Effector memory CD4-positive, alpha-beta T cell (primary cell): Measurements from ENCODE around the gene ECE1.
"Not testable (repeated sequence)": the region's sequence is repeated elsewhere in the genome, so short reads cannot be mapped to it uniquely, and the experiment has no call there.

ENCODE experiments used
- DNase-seq, 3 donors: peaks; one replicate each; pipeline ENCODE4 v3.0.0-alpha.2; 2020
- H3K27ac ChIP-seq: 2 replicates; pipeline ENCODE4 v1.7.0; 2013; ENCODE audit warnings: mild to moderate bottlenecking, low read length, moderate library complexity; ENCODE audit not compliant: insufficient read depth, poor library complexity, severe bottlenecking
- H3K27me3 ChIP-seq: replicated peaks from 2 replicates; pipeline ENCODE4 v1.7.0; 2013; ENCODE audit warnings: mild to moderate bottlenecking, low read length; ENCODE audit not compliant: insufficient read depth, control insufficient read depth, poor library complexity, severe bottlenecking
- H3K36me3 ChIP-seq: 2 replicates; pipeline ENCODE4 v1.7.0; 2013; ENCODE audit warnings: mild to moderate bottlenecking, low read length, moderate library complexity; ENCODE audit not compliant: control insufficient read depth, insufficient read depth
- H3K4me1 ChIP-seq: 2 replicates; pipeline ENCODE4 v1.7.0; 2013; ENCODE audit warnings: low read length, mild to moderate bottlenecking; ENCODE audit not compliant: control insufficient read depth, insufficient read depth, poor library complexity, severe bottlenecking
- H3K4me3 ChIP-seq: 2 replicates; pipeline ENCODE4 v1.7.0; 2013; ENCODE audit warnings: low read length, low read depth, mild to moderate bottlenecking; ENCODE audit not compliant: insufficient read depth, poor library complexity, severe bottlenecking
- H3K9me3 ChIP-seq: 2 replicates; pipeline ENCODE4 v1.7.0; 2013; ENCODE audit warnings: mild to moderate bottlenecking, low read length, moderate library complexity; ENCODE audit not compliant: control insufficient read depth

The ECE1 gene

GRCh38 chr1:21208137-21208700 lies 82.0 kb downstream of the ECE1 start:
- H3K4me3 ChIP-seq, H3K4me1 ChIP-seq, DNase-seq, H3K9me3 ChIP-seq, H3K36me3 ChIP-seq, H3K27ac ChIP-seq, H3K27me3 ChIP-seq: not testable (repeated sequence)

GRCh38 chr1:21206117-21206516 lies 84.1 kb downstream of the ECE1 start:
- Histone ChIP-seq H3K9me3 (no peaks in the 10 kb centered on the region), H3K4me3 (no peak overlapping the region), H3K4me1 (no peaks in the 10 kb centered on the region), H3K27me3 (no peaks in the 10 kb centered on the region), H3K36me3 (no peaks in the 10 kb centered on the region), H3K27ac (no peak overlapping the region)
- no peak for DNase-seq

GRCh38 chr1:21205416-21205815 lies 84.8 kb downstream of the ECE1 start:
- Histone ChIP-seq H3K27me3 (no peaks in the 10 kb centered on the region), H3K36me3 (no peaks in the 10 kb centered on the region), H3K4me1 (no peaks in the 10 kb centered on the region), H3K27ac (no peak overlapping the region), H3K9me3 (no peaks in the 10 kb centered on the region), H3K4me3 (no peak overlapping the region)
- no peak for DNase-seq

- no peak overlapping the region for H3K4me3 ChIP-seq
- H3K9me3 ChIP-seq: no peaks in the 10 kb centered on the region
- H3K27ac ChIP-seq: no peak overlapping the region
- H3K27me3 ChIP-seq: no peaks in the 10 kb centered on the region
- H3K36me3 ChIP-seq: no peaks in the 10 kb centered on the region
- DNase-seq: no peak
- no peaks in the 10 kb centered on the region for H3K4me1 ChIP-seq
Measured at GRCh38 chr1:21201650-21202049, 88.6 kb downstream of the ECE1 start.

GRCh38 chr1:21201238-21201637 lies 89.0 kb downstream of the ECE1 start:
- H3K4me1 ChIP-seq, H3K9me3 ChIP-seq, H3K4me3 ChIP-seq, H3K27me3 ChIP-seq, H3K27ac ChIP-seq, DNase-seq, H3K36me3 ChIP-seq: not testable (repeated sequence)

- DNase-seq: no peak
- Histone ChIP-seq H3K27ac (no peak overlapping the region), H3K9me3 (no peaks in the 10 kb centered on the region), H3K4me1 (no peaks in the 10 kb centered on the region), H3K27me3 (no peaks in the 10 kb centered on the region), H3K36me3 (no peaks in the 10 kb centered on the region), H3K4me3 (no peak overlapping the region)
Measured at GRCh38 chr1:21200767-21201166, 89.5 kb downstream of the ECE1 start.

- Histone ChIP-seq H3K27ac (no peak overlapping the region), H3K4me1 (no peaks in the 10 kb centered on the region), H3K36me3 (no peaks in the 10 kb centered on the region), H3K27me3 (peaks cover 4% of the 10 kb centered on the region), H3K9me3 (no peaks in the 10 kb centered on the region), H3K4me3 (no peak overlapping the region)
- no peak for DNase-seq
Measured at GRCh38 chr1:21198929-21199328, 91.3 kb downstream of the ECE1 start.

- DNase-seq: no peak
- peaks cover 4% of the 10 kb centered on the region for H3K27me3 ChIP-seq
- H3K27ac ChIP-seq: no peak overlapping the region
- no peaks in the 10 kb centered on the region for H3K36me3 ChIP-seq
- no peaks in the 10 kb centered on the region for H3K4me1 ChIP-seq
- H3K9me3 ChIP-seq: no peaks in the 10 kb centered on the region
- H3K4me3 ChIP-seq: no peak overlapping the region
Measured at GRCh38 chr1:21192871-21193270, 97.4 kb downstream of the ECE1 start.

GRCh38 chr1:21192284-21192683 lies 98.0 kb downstream of the ECE1 start:
- Histone ChIP-seq H3K27me3 (peaks cover 4% of the 10 kb centered on the region), H3K4me1 (no peaks in the 10 kb centered on the region), H3K9me3 (no peaks in the 10 kb centered on the region), H3K27ac (no peak overlapping the region), H3K4me3 (no peak overlapping the region), H3K36me3 (no peaks in the 10 kb centered on the region)
- no peak for DNase-seq

GRCh38 chr1:21190771-21191170 lies 99.5 kb downstream of the ECE1 start:
- not testable (repeated sequence) for H3K27ac ChIP-seq, H3K4me3 ChIP-seq, H3K27me3 ChIP-seq, H3K9me3 ChIP-seq, DNase-seq, H3K36me3 ChIP-seq, H3K4me1 ChIP-seq
